Heart left ventricle (tissue), 13 donors: Measurements from ENCODE around the gene ATP6V0C.

Experiments
- CTCF ChIP-seq, 12 donors: fragments of 200-600 bp; sonication (generic) in 4 of 12; IDR thresholded peaks; one replicate each; pipeline versions ENCODE4 v1.5.0 to v1.8.0; 2018 to 2022; ENCODE audit warnings: antibody characterized with exemption in 12 of 12, mild to moderate bottlenecking in 5 of 12
- POLR2A ChIP-seq, 2 donors: fragments of 450-650 bp; IDR thresholded peaks; one replicate each; pipeline ENCODE4 v1.6.1; 2017; ENCODE audit warnings: antibody characterized with exemption in 2 of 2, mild to moderate bottlenecking in 2 of 2, moderate library complexity in 2 of 2
- donor health status: ischemic (EF 13 %, LVEDD 7.1; RV severe dilation, severe dysfunction).
- donor health status: DM: no; HTN: yes; CAD: no.
- donor health status: DM: no; HTN: no; CAD: no.
- donor health status: ischemic (EF 25% LVEDD 6.9; RV normal size, moderate dysfunction).
- donor health status: ischemic (EF 25% LVEDD 5.7; RV mildly dilated, moderate dysfunction).
- donor health status: ischemic (EF 35%, LVEDD 5.7; RV mildly dilated, moderate dysfunction).
- donor health status: nonischemic (EF 11% LVEDD 7.7; RV severe dilation, severe dysfunction).
- donor health status: DM: yes; HTN: yes; CAD: no.
- donor health status: PGD.
- donor health status: ischemic (EF 29% LVEDD 5.4; RV normal size, mild dysfunction).
- donor health status: nonischemic (EF 23%, LVEDD 6.1; RV moderate dilation, normal function).

DNA sequence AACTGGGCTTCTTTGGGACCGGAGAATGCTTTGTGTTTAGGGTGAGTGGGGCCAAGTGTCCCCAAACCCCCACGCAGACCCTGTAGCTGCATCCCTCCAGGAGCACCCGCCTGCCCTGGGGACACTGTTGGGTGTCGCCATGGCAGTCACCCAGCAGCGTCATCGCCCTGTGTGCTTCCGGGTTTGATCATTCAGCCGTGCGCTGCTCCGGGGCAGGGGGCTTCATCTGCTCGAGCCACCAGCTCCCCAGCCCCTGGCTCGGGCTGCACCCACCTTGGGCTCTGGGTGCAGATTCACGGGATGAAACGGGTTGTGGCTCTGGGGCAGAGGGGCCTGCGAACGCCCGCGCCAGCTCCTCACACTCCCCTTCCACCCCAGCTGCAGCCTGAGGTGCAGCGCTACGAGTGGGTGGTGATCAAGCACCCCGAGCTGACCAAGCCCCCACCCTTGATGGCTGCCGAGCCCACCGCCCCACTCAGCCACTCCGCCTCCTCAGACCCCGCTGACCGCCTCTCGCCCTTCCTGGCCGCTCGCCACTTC lies 13.8 kb upstream of the ATP6V0C start:
- TF ChIP-seq CTCF (IDR thresholded peaks at IDR 0.05) (no peak), POLR2A (IDR thresholded peaks at IDR 0.05) (no peak)
